G401 (cell line): ENCODE results near the gene TOR1AIP2. TPM values are rescaled to one million over a fixed set of nuclear protein-coding genes. Genes with fewer than 3 reads are reported as not detected.
A peak's percentile ranks its signal among the peaks of the same experiment; 100 is the strongest.

ENCODE experiments used
- DNase-seq: peaks from one replicate; pipeline ENCODE4 v3.0.0-alpha.2; 2015; ENCODE audit warnings: low spot score
- in situ Hi-C: cut with HindIII; loops from 2 replicates; pipeline ENCODE4 v1.10.0; 2016; ENCODE audit warnings: low sequenced_read_pairs, mixed read lengths
- total RNA-seq: library from RNA; depleted of rRNA; stranded (reverse); fragments of >200 nt; shearing (Covaris generic); gene quantifications from 2 replicates; pipeline ENCODE4 v1.2.3, GENCODE V29; 2014

The TOR1AIP2 gene
- total RNA-seq, 1 experiment from 2014 or later: 27.9 TPM

DNA sequence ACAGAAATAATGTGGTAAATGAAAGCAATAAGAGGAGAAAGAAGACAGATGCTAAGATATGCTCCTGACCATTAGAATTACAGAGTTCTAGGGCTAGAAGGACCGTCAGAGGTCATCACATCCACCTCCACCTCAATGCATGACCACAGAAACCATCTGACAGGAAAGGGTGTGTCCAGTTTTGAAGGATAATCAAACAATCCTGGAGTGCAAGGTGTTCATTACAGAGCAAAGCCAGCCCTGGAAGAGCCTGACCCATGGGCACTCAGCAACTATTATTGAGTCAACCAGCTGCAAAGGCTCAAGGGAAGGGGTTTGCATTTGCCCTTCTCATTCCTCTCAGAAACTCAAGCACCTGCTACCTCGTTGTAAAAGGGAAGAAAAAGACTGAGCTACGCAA lies 46.4 kb downstream of the TOR1AIP2 start:
- no peak for DNase-seq
- in situ Hi-C loops: no loop called here

DNA sequence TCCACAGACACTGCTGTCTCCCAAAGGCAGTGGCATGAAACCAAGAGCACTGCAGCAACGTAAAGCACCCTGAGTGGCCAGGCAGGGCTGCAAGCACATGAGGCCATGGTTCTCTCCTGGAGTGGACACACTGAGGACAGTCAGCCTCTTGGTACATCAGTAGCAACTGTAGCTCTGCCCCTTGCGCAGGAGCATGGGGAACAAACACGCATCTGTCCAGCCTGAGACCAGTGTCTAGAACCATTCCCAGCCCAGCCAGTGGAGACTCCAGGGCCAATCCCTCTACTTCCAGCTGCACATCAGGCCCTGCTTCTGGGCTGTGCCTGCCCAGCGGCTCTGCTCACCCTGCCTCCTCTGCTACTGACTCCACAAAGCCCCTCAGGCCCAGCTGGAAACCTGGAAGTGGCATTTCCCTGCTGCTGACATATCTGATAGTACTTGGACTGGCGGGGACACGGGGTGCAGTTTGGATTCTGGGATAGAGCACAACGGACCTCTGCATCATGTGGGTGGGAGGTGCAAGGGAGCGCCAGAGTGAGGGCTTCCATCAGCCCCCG lies 49.0 kb downstream of the TOR1AIP2 start:
- in situ Hi-C loops: no loop called here
- no peak for DNase-seq

DNA sequence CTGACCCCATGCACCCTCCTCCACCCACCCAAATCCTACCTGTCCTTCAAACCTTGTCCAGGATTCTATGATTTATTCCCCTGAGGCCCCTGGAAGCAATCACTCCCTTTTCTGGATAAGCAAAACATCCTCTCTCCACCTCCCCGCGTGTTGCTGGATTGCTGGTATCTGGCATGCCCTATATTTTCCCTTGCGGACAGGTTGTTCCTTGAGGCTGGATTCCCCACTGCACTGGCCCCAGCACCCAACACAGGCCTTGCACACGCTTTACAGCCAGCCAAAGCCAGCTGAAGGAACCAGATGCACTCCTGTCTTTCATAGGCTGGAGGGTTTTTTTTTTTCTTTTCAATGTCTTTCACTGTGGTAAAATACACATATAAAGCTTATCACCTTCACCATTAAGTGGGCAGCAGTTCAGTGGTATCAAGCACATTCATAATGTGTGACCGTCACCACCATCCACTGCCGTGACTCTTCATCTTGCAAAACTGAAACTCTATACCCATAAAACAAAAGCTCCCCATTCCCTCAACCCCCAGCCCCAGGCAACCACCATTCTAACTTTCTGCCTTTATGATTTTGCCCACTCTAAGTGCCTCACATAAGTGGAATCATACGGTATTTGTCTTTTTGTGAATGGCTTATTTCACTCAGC lies 50.9 kb downstream of the TOR1AIP2 start:
- in situ Hi-C loops: no loop called here
- DNase-seq: no peak

DNA sequence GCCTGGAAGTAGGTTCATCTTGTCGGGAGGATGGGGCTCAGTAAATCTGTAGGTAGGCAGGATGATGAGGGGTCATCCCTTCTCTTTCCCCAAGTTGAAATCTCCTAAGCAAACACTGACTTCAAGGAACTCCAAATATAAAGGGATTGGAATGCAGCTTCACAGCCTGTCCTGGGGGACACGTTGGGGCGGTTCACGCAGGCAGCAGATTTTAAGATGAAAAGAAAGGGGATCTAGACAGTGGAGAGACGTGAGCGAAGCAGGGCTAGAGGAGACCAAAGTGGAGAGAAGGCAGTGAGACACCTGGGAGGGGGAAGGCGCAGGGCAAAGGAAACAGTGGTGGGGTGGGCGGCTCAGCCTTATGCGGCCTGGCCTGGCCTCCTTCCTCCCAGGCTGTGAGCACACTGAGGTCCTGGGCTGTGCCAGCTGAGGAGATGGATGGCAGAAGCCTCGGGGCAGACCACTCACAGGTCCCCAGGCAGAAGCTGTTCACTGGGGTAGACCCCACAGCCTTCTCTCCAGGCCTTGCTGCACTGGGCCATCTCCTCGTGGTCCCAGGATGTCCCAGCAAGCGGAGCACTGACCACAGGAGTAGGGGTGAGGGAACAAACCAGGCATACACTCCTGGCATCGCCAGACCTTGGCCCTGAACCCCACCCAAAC lies 51.7 kb downstream of the TOR1AIP2 start:
- no peak for DNase-seq
- in situ Hi-C loops: no loop called here

DNA sequence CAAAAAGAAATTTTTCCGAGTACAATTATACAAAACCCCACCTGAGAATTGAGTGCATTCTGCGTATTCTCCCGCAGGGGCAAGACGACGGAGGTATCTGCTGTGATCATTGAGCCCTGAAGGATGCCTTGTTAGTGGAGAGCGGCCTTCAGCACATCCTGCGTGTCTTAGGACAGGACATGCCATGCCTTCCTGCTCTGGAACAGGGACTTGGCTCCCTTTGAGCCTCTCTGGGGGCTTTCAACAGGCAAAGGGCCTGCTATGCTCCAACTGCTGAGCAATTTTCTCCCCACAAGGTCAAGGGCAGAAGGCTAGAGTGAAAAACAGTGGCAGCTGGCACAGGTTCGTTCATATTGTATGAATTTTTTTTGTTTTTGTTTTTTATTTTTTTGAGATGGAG lies 52.4 kb downstream of the TOR1AIP2 start:
- in situ Hi-C loops: no loop called here
- DNase-seq: no peak

DNA sequence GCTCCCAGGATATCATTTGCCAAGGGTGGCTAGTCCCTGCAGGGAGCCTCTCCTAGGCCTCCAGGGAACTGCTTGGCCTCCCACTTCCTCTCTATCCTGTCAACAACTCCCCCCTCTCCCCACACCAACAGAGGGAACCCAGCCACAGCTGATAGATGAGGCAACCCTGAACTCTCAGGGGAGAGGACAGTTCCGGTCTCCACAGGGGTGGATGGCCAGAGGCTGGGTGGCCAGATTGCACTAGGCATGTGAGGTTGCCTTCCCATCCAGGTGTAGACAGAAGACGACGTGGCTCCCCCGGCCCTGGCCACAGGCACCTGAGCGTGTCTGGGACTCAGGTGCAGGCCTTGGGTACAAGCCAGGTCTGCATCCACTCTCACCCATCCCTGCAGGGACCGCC lies 53.3 kb downstream of the TOR1AIP2 start:
- in situ Hi-C loops: no loop called here
- DNase-seq: no peak

DNA sequence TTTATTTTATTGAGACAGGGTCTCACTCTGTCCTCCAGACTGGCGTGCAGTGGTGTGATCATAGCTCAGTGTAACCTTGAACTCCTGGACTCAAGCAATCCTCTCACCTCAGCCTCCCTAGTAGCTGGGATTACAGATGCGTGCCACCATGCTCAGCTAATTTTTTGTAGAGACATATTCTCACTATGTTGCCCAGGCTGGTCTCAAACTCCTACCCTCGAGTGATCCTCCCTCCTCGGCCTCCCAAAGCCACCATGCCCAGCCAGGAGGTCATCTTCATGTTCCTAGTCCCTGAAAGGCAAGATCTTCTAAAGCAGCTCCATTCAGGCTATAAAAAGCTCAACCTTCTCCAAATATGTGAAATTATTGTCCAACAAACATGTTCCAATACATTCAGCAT lies 53.9 kb downstream of the TOR1AIP2 start:
- in situ Hi-C loops: no loop called here
- no peak for DNase-seq

DNA sequence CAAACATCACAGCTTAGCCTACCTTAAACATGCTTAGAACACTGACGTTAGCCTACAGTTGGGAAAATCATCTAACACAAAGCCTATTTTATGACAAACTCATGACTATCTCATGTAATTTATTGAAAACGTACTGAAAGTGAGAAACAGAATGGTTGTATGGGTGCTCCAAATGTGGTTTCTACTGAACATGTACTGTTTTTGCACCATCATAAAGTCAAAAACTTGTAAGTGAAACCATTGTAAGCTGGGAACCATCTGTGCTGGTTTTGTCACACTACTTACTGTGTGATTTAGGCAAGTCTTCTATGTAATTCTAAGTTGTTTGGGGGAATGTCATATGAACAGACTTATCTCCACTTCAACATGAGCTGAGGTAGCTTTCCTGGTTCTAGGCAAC lies 55.5 kb downstream of the TOR1AIP2 start:
- in situ Hi-C loops: no loop called here
- no peak for DNase-seq

DNA sequence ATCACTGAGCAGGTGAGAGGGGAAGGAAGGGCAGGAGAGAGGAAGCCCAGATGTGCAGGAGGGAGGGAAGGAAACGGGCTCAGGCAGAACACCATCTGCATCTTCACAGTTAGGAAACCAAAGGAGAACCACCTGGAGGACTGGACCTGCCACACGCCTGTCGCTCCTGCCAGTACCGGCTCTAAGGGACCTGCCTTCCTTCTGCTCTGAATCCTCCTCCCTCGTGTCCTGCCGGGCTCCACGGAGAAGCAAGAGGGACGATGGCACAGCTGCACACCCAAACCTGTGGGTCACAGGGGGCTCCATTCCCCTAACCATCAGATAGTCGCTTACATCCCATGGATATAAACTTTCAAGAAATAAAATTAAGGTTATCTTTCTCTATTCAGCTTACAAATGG lies 56.1 kb downstream of the TOR1AIP2 start:
- in situ Hi-C loops: no loop called here
- DNase-seq: no peak

DNA sequence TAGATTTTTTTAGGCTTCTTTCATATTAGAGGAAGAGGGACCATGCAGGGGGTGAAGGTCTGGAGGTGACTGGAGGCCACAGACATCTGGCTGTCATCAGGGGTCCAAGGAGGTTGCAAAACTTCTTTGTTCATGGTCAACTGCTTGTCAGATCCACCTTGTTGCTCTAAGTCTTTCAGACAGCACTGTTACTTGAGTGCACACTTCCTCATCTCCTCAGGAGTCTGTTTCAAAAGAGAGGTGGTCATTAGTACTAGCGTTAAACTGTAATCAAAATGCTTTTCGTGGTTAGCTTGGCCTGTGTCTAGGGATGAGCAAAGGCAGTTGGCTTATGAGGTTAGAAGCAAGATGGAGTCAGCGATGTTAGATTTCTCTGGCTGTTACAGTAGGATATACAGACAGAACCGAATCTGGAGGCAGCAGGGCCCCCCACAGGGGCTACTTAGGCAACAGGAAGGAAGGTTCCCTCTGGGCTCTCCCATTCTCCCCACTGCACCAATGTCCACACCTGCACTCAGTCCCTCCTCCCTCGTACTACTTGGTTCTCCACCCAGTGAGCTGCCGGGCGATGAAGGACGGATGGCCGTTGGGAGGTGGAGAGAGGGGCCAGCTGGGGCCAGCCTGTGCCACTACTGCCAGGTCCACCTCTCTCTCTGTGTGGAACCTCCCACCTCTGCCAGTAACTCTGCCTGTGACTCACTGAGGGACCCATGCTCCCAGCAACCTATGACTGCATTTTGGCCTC lies 57.2 kb downstream of the TOR1AIP2 start:
- DNase-seq: no peak

DNA sequence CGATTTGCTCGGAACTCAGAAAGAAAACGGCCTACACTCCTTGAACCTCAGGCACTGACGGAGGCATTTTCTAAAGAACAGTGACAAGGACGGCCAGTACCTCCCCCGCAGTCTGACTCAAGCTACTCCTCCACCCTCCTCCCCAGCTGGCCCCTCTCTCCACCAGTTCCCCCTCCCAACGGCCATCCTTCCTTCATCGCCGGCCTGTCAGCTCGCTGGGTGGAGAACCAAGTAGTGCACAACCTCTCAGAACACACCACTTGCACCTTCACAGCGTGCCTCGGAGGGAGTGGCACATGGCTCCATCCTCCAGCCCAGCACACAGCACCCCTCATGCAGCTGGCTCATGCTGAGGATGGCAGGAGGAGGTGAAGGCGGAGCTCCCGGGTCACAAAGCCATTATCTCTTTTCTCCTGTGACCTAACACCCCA lies 58.8 kb downstream of the TOR1AIP2 start:
- in situ Hi-C loops: no loop called here
- no peak for DNase-seq

More for the DNA sequence above, 57.2 kb downstream of the TOR1AIP2 start:
- in situ Hi-C loops: no loop called here

DNA sequence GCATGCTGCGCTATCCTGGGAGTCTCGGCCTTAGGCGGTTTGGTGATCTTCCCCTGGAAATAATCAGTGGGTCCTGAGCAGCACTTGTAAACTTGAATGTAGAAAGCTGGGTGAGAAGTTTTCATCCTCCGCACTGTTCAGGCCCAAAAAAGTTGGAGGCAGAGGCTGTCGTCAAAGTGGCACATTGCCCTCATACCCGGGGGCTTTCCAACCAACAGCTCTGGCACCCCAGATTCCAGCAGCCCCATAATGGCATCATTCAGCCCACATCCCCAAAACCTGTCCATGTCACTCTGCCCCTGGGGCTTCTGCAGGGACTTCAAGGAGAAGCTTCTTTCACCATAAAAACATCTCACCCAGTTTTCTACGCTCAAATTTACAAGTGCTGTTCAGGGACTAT lies 59.3 kb downstream of the TOR1AIP2 start:
- in situ Hi-C loops: no loop called here
- DNase-seq: no peak

DNA sequence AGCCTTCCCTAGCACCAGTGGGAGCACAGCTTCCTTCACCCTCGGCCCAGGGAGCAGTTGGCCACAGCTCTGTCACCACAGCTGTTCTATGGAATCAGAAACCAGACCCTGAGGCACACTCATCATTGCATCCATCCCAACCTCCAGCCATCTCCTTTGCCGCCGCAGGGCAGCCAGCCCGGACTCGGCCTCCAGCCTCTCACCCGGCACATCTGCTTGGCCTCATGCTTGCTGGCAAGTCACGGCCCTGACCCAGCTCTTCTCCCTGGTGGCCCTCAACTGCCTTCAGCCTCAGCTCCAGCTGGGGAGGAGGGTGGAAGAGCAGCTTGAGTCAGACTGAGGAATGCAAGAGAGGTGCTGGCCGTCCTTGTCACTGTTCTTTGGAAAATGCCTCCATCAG lies 59.8 kb downstream of the TOR1AIP2 start:
- in situ Hi-C loops: no loop called here
- no peak for DNase-seq

DNA sequence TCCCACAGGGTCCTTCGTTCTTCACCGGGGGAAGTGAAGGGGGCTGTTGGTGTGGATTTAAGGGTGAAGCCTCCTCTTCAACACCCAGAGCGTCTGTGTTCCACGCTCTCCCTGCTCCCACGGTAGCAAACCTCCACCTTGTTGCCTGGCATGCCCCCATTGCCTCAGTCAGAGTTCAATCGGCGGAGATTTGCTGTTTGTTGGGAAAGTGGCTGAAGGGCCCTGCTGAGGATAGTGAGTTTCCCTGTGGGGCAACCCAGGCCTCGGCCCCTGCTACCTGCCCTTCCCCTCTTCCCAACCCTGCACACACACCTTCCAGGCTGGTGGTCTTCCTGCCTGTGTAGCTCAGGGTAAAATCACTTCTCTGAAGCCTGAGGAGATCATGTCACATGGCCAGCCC lies 60.5 kb downstream of the TOR1AIP2 start:
- in situ Hi-C loops: no loop called here
- no peak for DNase-seq

DNA sequence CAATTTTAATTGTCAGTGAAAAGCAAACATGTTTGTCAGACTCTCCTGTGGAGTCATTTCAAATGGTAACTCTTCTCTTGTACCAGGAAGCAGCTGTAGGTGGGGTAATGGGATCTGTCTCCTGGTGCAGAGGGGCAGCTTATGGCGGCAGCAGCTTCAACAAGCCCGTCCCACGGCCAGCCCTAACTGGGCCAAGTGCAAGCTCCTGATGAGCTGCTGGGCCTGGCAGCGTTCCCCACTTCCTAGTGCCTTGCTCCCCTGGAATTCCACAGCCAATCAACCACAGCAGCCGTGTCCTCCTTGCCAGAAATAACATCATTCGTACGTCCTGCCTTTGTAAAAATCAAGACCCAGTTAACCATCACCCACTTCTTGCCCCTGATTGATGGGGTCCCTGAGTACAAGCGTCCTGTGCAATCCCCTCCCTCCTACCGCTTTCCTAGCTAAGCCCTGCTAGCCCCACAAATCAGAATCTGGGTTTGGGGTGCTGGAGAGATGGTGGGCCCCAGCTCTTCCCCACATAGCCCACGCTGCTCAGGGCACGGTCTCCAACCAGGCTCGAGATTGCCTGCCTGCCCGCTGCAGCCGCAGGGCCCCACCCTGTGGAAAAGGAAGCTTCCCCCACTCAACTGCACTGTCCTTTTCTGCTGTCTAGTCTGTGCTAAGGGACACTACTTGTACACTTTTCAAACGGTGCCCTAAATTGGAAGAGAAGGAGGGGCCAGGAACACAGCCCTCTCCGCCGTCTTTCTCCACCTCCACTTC lies 61.2 kb downstream of the TOR1AIP2 start:
- peak; percentile 22 for DNase-seq
- in situ Hi-C loops: no loop called here

DNA sequence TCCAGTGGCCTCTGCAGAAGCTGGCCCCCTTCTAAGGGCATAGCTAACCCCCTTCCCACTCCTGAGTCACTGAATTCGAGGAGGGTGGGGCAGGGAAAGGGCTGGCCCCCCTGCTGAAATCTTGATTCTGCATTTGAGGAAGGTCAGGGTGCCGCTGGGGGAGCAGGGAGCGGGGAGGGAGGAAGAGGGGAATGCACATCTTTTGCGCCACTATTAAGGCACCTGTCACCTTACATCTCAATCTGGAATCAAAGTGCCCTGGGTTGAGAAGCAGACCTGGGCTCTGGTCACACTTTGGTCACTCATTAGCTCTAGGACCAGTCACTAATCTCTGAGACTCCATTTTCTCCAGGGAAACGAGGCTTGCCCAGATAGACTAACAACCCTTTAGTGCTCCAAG lies 62.0 kb downstream of the TOR1AIP2 start:
- in situ Hi-C loops: no loop called here
- DNase-seq: no peak

DNA sequence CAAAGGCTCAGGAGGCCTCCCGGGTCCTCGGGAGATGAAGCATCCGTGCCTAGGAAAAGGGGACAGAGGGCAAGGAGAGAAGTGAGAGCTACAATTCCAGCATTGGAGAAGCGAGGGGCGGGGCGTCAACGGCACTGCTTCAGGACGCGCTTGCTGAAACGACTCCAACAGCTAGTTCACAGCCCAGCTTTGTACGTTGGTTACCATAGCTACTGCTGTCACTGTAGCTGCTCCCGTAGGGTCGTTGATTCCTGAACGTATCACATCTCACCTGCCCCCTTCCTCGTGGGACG lies 63.1 kb downstream of the TOR1AIP2 start:
- no peak for DNase-seq
- in situ Hi-C loops: no loop called here

DNA sequence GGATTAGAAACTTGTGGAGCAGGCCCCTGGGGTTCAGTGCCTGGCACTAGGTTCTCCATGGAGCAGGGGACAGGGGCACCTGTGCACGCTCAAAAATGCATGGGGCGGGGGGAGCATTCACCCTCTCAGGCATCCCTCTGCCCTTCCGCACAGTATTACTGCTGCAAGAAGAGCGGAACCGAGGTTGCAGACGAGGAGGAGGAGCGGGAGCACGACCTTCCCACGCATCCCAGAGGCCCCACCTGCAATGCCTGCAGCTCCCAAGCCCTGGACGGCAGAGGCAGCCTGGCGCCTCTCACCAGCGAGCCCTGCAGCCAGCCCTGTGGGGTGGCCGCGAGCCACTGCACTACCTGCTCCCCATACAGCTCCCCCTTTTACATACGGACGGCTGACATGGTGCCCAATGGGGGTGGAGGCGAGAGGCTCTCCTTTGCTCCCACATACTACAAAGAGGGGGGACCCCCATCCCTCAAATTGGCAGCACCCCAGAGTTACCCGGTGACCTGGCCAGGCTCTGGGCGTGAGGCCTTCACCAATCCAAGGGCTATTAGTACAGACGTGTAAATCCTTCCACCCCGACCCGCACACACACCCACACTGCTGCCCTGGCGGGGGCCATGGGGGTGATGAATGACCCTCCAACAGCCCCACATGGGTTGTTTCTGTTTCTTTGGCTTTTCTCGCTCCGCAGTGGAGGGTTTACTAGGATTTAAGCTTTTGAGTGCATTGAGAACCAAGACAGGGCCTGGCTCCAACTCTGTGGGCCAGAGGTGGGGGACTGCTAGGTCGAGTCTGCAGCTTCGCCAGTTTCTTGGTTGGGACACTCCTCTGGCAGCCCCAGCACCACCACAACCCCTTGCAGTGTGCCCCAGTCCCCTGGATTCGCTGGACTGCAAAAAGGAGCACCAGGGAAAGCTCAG lies 63.7 kb downstream of the TOR1AIP2 start:
- in situ Hi-C loops: no loop called here
- DNase-seq: no peak
